ENCODE measurements around the gene LTBP2.
"Not testable (repeated sequence)": the region's sequence is repeated elsewhere in the genome, so short reads cannot be mapped to it uniquely, and the experiment has no call there.

Gene LTBP2

GRCh38 chr14:74547331-74547927 lies 64.6 kb downstream of the LTBP2 start:
- no peak for DNase-seq

GRCh38 chr14:74546416-74546815 lies 65.6 kb downstream of the LTBP2 start:
- DNase-seq, result no peak

- no peak for DNase-seq
These were observed 66.7 kb downstream of the LTBP2 start for GRCh38 chr14:74545386-74545785.

- no peak for DNase-seq
These were observed 68.1 kb downstream of the LTBP2 start for GRCh38 chr14:74543771-74544438.

- no peak for DNase-seq
These were observed 69.9 kb downstream of the LTBP2 start for GRCh38 chr14:74542056-74542685.

GRCh38 chr14:74541225-74541624 lies 70.8 kb downstream of the LTBP2 start:
- no peak for DNase-seq

GRCh38 chr14:74539503-74539902 lies 72.5 kb downstream of the LTBP2 start:
- DNase-seq, result no peak

GRCh38 chr14:74538411-74539391 lies 73.3 kb downstream of the LTBP2 start:
- DNase-seq, result no peak

GRCh38 chr14:74536336-74536735 lies 75.7 kb downstream of the LTBP2 start:
- DNase-seq, result not testable (repeated sequence)

GRCh38 chr14:74535756-74536325 lies 76.2 kb downstream of the LTBP2 start:
- DNase-seq, result no peak

- DNase-seq, result no peak
These were observed 78.5 kb downstream of the LTBP2 start for GRCh38 chr14:74533576-74533975.

- DNase-seq, result no peak
These were observed 79.8 kb downstream of the LTBP2 start for GRCh38 chr14:74532246-74532645.

GRCh38 chr14:74531467-74531866 lies 80.6 kb downstream of the LTBP2 start:
- DNase-seq, result no peak

- no peak for DNase-seq
These were observed 81.0 kb downstream of the LTBP2 start for GRCh38 chr14:74531006-74531405.

- DNase-seq, result no peak
These were observed 83.2 kb downstream of the LTBP2 start for GRCh38 chr14:74528886-74529285.

- no peak for DNase-seq
These were observed 83.6 kb downstream of the LTBP2 start for GRCh38 chr14:74528406-74528805.

- no peak for DNase-seq
These were observed 84.2 kb downstream of the LTBP2 start for GRCh38 chr14:74527736-74528280.

- no peak for DNase-seq
These were observed 85.0 kb downstream of the LTBP2 start for GRCh38 chr14:74526854-74527585.

- DNase-seq, result no peak
These were observed 86.6 kb downstream of the LTBP2 start for GRCh38 chr14:74525361-74525851.

GRCh38 chr14:74524812-74525135 lies 87.3 kb downstream of the LTBP2 start:
- no peak for DNase-seq

- DNase-seq, result no peak
These were observed 87.8 kb downstream of the LTBP2 start for GRCh38 chr14:74524076-74524811.

Data from NCI-H524 treated with DMSO at 0.1 percent for 48 hours (cell line).